Stomach (tissue), 4 donors: ENCODE results near the gene ERAS.
"Not testable (repeated sequence)": the region's sequence is repeated elsewhere in the genome, so short reads cannot be mapped to it uniquely, and the experiment has no call there.

Experiments used
- EP300 ChIP-seq: sonication (generic); formaldehyde crosslinking; IDR thresholded peaks from one replicate; pipeline ENCODE4 v1.6.1; 2017; ENCODE audit warnings: antibody characterized with exemption
- POLR2A ChIP-seq, 4 donors: fragments of 450-650 bp; IDR thresholded peaks; one replicate each; pipeline ENCODE4 v1.6.1; 2016; ENCODE audit warnings: antibody characterized with exemption in 4 of 4, control low read depth in 2 of 4, mild to moderate bottlenecking in 1 of 4, moderate library complexity in 1 of 4
- POLR2AphosphoS5 ChIP-seq, 3 donors: sonication (generic); formaldehyde crosslinking; IDR thresholded peaks; one replicate each; pipeline ENCODE4 v1.6.1; 2016; ENCODE audit warnings: antibody characterized with exemption in 3 of 3
- TF ChIP-seq, protein P1 (sequence below), 7 experiments: fragments of 450-650 bp in 4 of 7; fragments of 200-600 bp in 3 of 7; sonication (generic) in 3 of 7; IDR thresholded peaks; one replicate each; pipeline ENCODE4 v1.5.1; 2016 to 2019; ENCODE audit warnings: antibody characterized with exemption in 7 of 7, control low read depth in 2 of 7, mild to moderate bottlenecking in 1 of 7

DNA sequence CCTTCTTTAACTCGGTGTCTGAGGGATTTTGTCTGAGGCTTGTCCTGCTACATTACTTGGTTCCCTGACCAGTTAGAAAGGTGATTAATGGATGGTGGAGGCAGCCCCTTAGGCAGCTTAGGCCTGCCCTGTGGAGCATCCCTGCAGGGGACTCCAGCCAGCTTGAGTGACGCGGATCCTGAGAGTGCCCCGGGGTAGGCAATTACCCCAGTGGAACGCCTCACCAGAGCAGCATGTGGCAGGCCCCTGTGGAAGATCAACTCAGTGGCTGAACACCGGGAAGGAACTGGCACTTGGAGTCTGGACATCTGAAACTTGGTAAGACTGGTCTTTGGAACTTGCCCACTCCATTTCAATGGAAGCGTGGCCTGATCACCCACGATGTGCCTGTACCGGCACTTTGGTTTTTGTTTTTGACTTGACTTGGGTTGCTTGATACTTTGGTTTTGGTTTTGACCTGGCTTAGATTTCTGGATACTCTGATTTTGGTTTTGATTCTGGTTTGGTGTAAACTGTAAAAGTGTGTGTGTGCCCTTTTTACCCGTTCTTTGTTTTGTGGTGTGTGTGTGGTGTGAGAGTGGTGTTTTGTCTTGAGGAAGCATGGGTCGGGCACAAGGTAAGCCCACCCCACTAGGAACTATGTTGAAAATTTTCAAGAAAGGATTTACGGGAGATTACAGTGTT lies 27.9 kb downstream of the ERAS start:
- not testable (repeated sequence) for TF ChIP-seq POLR2A (IDR thresholded peaks at IDR 0.05); EP300; POLR2AphosphoS5 (IDR thresholded peaks at IDR 0.05)
- TF ChIP-seq, protein P1, sequence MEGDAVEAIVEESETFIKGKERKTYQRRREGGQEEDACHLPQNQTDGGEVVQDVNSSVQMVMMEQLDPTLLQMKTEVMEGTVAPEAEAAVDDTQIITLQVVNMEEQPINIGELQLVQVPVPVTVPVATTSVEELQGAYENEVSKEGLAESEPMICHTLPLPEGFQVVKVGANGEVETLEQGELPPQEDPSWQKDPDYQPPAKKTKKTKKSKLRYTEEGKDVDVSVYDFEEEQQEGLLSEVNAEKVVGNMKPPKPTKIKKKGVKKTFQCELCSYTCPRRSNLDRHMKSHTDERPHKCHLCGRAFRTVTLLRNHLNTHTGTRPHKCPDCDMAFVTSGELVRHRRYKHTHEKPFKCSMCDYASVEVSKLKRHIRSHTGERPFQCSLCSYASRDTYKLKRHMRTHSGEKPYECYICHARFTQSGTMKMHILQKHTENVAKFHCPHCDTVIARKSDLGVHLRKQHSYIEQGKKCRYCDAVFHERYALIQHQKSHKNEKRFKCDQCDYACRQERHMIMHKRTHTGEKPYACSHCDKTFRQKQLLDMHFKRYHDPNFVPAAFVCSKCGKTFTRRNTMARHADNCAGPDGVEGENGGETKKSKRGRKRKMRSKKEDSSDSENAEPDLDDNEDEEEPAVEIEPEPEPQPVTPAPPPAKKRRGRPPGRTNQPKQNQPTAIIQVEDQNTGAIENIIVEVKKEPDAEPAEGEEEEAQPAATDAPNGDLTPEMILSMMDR (IDR thresholded peaks at IDR 0.05): not testable (repeated sequence)
